DLD1 (cell line): Measurements from ENCODE around the gene NPC1.
"Not testable (repeated sequence)": the region's sequence is repeated elsewhere in the genome, so short reads cannot be mapped to it uniquely, and the experiment has no call there.

Experiments used
- in situ Hi-C: cut with HindIII; loops from 2 replicates; pipeline ENCODE4 v1.10.0; 2017; ENCODE audit warnings: low sequenced_read_pairs

NPC1 gene

GRCh38 chr18:23578067-23578701, 8.1 kb downstream of the NPC1 start:
- in situ Hi-C loops: no loop called here

DNA sequence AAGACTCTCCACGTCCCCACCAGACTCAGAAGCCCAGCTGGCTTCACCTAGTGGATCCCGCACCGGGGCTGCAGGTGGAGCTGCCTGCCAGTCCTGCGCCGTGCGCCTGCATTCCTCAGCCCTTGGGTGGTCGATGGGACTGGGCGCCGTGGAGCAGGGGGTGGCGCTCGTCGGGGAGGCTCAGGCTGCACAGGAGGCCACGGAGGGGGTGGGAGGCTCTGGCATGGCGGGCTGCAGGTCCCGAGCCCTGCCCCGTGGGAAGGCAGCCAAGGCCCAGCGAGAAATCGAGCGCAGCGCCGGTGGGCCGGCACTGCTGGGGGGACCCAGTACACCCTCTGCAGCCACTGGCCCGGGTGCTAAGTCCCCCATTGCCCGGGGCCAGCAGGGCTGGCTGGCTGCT, 8.8 kb downstream of the NPC1 start:
- in situ Hi-C loops: not testable (repeated sequence)

GRCh38 chr18:23575309-23575651, 11.0 kb downstream of the NPC1 start:
- in situ Hi-C loops: no loop called here

- in situ Hi-C loops: no loop called here
These were observed 11.5 kb downstream of the NPC1 start for GRCh38 chr18:23574611-23575308.

GRCh38 chr18:23573626-23574431, 12.5 kb downstream of the NPC1 start:
- in situ Hi-C loops: no loop called here

DNA sequence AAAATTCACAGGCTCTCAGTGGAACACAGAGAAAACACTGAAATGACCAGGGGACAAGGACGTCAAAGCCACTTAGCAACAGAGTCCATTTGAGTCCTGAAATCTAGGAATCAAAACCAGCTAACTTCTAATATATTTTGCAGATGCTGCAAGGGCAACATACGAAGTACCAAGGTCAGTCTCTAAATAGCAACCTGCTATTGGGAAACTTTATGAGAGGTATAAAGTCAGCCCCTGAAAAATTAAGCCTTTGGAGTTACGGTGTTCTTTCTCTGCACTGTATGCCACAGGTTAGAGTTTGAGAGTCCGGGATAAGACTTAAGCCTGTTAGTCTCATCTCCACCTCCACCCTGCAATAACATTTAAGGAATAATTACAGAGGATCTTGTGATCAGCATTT, 13.3 kb downstream of the NPC1 start:
- in situ Hi-C loops: no loop called here

- in situ Hi-C loops: no loop called here
These were observed 13.7 kb downstream of the NPC1 start for GRCh38 chr18:23572570-23572969.

DNA sequence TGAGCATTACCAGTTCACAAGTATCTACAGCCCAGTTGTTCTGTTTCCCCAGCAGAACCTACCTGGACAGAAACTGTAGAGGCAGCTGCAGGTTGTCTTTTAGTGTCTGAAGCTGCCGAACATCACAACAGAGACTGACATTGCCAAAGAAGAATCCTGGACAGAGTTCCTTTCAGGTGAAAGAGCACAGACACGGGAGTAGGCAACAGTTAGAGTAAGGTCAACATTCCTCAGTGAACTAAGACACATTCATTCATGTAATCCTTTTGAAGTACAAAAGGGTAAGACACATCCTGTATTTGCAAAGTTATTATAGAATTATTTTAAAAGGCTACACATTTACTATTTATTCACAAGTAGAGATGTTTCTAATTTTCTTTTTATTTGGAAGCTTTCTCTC, 14.3 kb downstream of the NPC1 start:
- in situ Hi-C loops: no loop called here

- in situ Hi-C loops: no loop called here
These were observed 15.3 kb downstream of the NPC1 start for GRCh38 chr18:23570912-23571504.

- in situ Hi-C loops: no loop called here
These were observed 16.8 kb downstream of the NPC1 start for GRCh38 chr18:23569299-23570063.

DNA sequence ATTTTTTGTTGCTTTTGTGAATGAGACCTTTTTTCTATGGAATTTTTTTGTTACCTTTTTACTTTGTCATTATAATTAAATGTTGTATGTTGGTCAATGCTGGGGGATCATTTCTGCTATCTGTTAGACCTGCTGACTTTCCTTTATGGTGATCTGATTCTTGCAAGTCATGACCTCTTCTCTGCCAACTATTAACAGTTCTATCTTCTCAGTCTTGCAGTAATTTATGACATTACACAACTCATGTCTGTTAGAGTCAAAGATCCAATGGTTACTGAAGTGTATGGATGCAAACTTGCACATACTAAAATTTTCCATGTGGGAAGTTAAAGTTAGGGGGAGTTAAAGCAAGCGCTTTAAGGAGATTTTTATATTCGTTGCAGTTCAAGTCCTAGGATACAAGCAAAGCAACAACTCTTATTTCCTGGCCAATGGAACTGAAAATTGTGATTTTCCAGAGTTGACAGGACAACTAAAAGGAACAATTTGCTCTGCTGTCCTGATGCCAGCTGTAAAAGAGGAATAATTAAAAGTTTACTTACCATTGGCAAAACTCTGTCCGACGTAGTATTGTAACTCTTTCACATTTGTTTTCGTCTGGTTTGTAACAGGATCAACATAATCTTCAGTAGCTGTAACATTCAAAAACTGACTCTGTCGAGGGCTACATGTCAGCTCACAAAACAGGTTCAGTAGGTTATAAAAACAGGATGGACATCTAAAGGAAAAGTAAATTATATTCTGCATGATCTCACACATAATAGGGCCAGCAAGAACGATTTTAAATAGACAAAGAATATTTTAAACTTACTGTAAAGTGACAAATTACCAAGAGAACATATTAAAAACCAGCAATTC, 17.8 kb downstream of the NPC1 start:
- in situ Hi-C loops: no loop called here

DNA sequence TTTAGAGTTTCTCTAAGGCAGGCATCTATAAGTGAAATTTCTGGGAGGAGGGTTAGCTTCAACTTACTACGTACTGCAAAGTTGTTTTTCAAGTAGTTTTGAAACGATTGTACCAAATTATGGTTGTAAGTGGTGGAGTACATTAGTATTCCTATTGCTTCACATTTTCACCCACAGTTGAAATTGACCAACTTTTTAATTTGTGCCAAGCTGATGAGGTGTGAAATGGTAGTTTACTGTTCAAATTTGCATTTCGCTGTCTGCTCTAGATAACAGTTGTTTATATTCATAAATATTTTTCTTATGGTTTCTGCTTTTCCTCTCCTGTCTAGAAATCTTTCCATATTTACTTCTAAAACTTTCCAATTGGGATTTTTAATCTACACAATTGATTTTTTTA, 18.6 kb downstream of the NPC1 start:
- in situ Hi-C loops: no loop called here

- in situ Hi-C loops: no loop called here
These were observed 20.3 kb downstream of the NPC1 start for GRCh38 chr18:23565916-23566547.

GRCh38 chr18:23563377-23564043, 22.8 kb downstream of the NPC1 start:
- in situ Hi-C loops: no loop called here

DNA sequence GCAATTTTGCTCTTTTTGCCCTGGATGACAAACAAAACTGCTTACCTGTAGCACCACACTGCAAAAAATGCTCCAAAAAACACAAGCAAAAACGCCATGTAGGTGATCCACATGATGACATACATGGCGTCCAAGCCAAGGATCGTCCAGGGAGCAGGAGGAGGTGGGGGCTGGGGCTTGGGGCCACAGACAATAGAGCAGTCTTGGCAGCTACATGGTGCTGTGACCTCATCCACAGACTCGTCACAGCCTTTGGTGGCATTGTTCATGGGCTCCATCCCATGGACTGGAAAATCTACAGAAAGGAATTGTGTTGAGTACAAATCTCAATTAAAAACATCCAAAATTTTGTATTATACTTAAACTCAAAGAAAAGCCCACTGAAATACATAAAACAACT, 26.1 kb downstream of the NPC1 start:
- in situ Hi-C loops: no loop called here

GRCh38 chr18:23557511-23557910, 28.8 kb downstream of the NPC1 start:
- in situ Hi-C loops: not testable (repeated sequence)

DNA sequence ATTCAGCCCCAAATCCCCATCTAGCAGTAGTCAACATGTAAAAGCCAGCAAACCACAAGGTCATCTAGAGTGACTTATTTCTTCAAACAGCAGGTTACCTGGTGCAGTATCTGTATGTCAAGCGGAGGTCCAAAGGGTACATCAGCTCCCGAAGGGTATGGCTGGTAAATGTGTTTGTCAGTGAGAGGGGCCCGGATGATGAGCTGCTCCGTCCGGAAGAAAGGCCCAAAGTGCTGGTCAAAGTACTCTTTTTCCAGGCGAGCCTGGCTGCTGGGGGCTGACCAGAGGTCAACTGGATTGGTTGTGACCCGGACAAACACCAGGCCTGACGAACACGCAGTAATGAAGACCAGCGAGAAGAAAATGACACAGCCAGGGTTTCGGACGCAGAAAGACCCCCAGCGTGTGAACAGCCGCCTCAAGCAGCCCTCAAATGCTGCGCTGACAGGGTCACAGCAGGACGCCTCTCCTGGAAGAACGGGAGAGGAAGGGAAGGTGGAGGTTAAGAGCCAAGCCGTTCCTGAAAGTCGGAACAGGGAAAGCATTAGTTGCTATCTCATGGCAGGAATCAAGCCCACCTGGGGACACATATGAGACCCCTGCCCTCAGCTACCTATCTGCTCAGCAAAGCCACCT, 30.0 kb downstream of the NPC1 start:
- in situ Hi-C loops: no loop called here

GRCh38 chr18:23553887-23554286, 32.4 kb downstream of the NPC1 start:
- in situ Hi-C loops: no loop called here

GRCh38 chr18:23552505-23552904, 33.8 kb downstream of the NPC1 start:
- in situ Hi-C loops: no loop called here
